Brain microvascular endothelial cell (primary cell): ENCODE results near the gene ABCC10.

Experiments
- DNase-seq: peaks from one replicate; pipeline ENCODE4 v3.0.0-alpha.2; 2020
- H3K27ac ChIP-seq: fragments of 250-450 bp; sonication (Bioruptor Pico); 2 replicates; pipeline ENCODE4 v1.5.1; 2020; ENCODE audit warnings: mild to moderate bottlenecking, moderate library complexity
- H3K27me3 ChIP-seq: fragments of 250-450 bp; sonication (Bioruptor Pico); replicated peaks from 2 replicates; pipeline ENCODE4 v1.5.1; 2020; ENCODE audit warnings: mild to moderate bottlenecking
- H3K36me3 ChIP-seq: fragments of 250-450 bp; sonication (Bioruptor Pico); replicated peaks from 2 replicates; pipeline ENCODE4 v1.5.1; 2020; ENCODE audit warnings: mild to moderate bottlenecking
- H3K4me3 ChIP-seq: 2 replicates; pipeline ENCODE4 v1.5.1; 2011; ENCODE audit warnings: low read depth, mild to moderate bottlenecking, control low read depth, low read length, moderate library complexity
- CTCF ChIP-seq: IDR thresholded peaks from 2 replicates; pipeline ENCODE4 v1.5.1; 2011; ENCODE audit warnings: low read depth, mild to moderate bottlenecking, moderate library complexity, low read length, control low read depth, inconsistent platforms; ENCODE audit errors: missing control alignments
- in situ Hi-C: cut with HindIII; loops from 2 replicates; pipeline ENCODE4 v1.10.0; 2017; ENCODE audit warnings: low sequenced_read_pairs, low pct_ligation_motif_present

ABCC10 gene

GRCh38 chr6:43499028-43499815 lies 71.9 kb downstream of the ABCC10 start:
- in situ Hi-C loops = no loop called here
- Histone ChIP-seq H3K27me3 (no peaks in the 10 kb centered on the region), H3K36me3 (peaks cover 41% of the 10 kb centered on the region), H3K4me3 (no peak overlapping the region), H3K27ac (no peak overlapping the region)
- no peak for DNase-seq
- no peak for TF ChIP-seq CTCF
